ENCODE results near the gene GPBAR1.

DNA sequence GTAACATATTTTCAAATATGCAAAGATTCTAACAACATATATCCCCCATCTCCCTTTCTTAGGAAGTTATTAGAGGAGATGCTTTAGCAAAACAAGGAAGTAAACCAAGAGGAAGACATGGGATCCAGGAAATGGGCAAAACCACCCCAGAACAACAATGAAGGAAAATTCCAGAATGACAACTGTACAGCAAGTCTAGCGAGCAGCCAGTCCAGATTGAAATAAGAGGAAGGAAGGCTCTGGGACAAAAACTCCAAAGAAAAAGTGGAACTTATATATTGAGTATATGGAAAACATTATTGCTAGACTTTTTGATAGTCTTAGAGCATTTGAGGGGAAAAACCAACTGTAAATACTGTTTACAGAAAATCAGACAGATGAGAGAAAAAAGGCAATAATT is 46.7 kb upstream of the GPBAR1 start:
- TF ChIP-seq POLR2A (IDR thresholded peaks at IDR 0.05) (no peak), EP300 (IDR thresholded peaks at IDR 0.05) (no peak)
- TF ChIP-seq, protein P1, sequence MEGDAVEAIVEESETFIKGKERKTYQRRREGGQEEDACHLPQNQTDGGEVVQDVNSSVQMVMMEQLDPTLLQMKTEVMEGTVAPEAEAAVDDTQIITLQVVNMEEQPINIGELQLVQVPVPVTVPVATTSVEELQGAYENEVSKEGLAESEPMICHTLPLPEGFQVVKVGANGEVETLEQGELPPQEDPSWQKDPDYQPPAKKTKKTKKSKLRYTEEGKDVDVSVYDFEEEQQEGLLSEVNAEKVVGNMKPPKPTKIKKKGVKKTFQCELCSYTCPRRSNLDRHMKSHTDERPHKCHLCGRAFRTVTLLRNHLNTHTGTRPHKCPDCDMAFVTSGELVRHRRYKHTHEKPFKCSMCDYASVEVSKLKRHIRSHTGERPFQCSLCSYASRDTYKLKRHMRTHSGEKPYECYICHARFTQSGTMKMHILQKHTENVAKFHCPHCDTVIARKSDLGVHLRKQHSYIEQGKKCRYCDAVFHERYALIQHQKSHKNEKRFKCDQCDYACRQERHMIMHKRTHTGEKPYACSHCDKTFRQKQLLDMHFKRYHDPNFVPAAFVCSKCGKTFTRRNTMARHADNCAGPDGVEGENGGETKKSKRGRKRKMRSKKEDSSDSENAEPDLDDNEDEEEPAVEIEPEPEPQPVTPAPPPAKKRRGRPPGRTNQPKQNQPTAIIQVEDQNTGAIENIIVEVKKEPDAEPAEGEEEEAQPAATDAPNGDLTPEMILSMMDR (IDR thresholded peaks at IDR 0.05): no peak

Data from ovary (tissue), 3 donors.